GM12864 (cell line): Measurements from ENCODE around the gene GNG14.
A peak's percentile ranks its signal among the peaks of the same experiment; 100 is the strongest.

Experiments
- DNase-seq: peaks from one replicate; pipeline ENCODE4 v3.0.0-alpha.2; 2011; ENCODE audit warnings: low read depth
- H3K4me3 ChIP-seq: 2 replicates; pipeline ENCODE4 v1.5.1; 2011; ENCODE audit warnings: mild to moderate bottlenecking, low read depth, low read length, control low read depth
- CTCF ChIP-seq: IDR thresholded peaks from 2 replicates; pipeline ENCODE4 v1.5.1; 2011; ENCODE audit warnings: low read depth, mild to moderate bottlenecking, moderate library complexity, low read length, control low read depth, inconsistent platforms; ENCODE audit errors: missing control alignments

Gene GNG14

GRCh38 chr19:12657966-12658365 lies 29.8 kb upstream of the GNG14 start:
- H3K4me3 ChIP-seq, result no peak overlapping the region
- DNase-seq, result no peak
- TF ChIP-seq CTCF, result no peak

- no peak for DNase-seq
- TF ChIP-seq CTCF, result no peak
Observed at GRCh38 chr19:12660980-12661379, 26.8 kb upstream of the GNG14 start.

GRCh38 chr19:12664406-12665280 lies 23.2 kb upstream of the GNG14 start:
- DNase-seq, result no peak
- no peak for TF ChIP-seq CTCF
- peak overlapping the region; percentile 95; the same call in 1 of the 2 replicates for H3K4me3 ChIP-seq

More at GRCh38 chr19:12660980-12661379, 26.8 kb upstream of the GNG14 start:
- no peak overlapping the region for H3K4me3 ChIP-seq

- H3K4me3 ChIP-seq, result peak overlapping the region; percentile 95
- no peak for TF ChIP-seq CTCF
- peak; percentile 78 for DNase-seq
Observed at GRCh38 chr19:12665281-12665573, 22.6 kb upstream of the GNG14 start.

GRCh38 chr19:12665671-12666264 lies 22.0 kb upstream of the GNG14 start:
- TF ChIP-seq CTCF, result no peak
- H3K4me3 ChIP-seq, result peak overlapping the region; percentile 95
- no peak for DNase-seq

GRCh38 chr19:12666265-12667048 lies 21.3 kb upstream of the GNG14 start, which contains the start of the genes MAN2B1 and WDR83:
MAN2B1 (minus strand) TSS chr19:12666742; CDS start chr19:12666701, 41 bp downstream.
WDR83 (plus strand) TSS chr19:12666807; CDS start chr19:12669791, 2,984 bp downstream.
- peak within 1 kb of the TSS; percentile 95 for H3K4me3 ChIP-seq
- TF ChIP-seq CTCF, result no peak
- DNase-seq, result no peak
